Stimulated activated CD8-positive, alpha-beta memory T cell treated with anti-CD3 and anti-CD28 coated beads, Interleukin-15, amount 100 ng/mL, for 48 hours (primary cell): Measurements from ENCODE around the gene GAN.

Experiments
- DNase-seq, 2 donors: peaks; one replicate each; pipeline ENCODE4 v3.0.0-alpha.2; 2020; ENCODE audit warnings: low read depth in 2 of 2

The GAN gene

GRCh38 chr16:81357711-81358260 lies 43.0 kb downstream of the GAN start:
- no peak for DNase-seq

- DNase-seq = no peak
Measured at GRCh38 chr16:81358860-81359259, 44.1 kb downstream of the GAN start.

GRCh38 chr16:81360135-81360534 lies 45.4 kb downstream of the GAN start:
- no peak for DNase-seq

- DNase-seq = no peak
Measured at GRCh38 chr16:81365731-81366130, 51.0 kb downstream of the GAN start.

GRCh38 chr16:81366316-81366932 lies 51.7 kb downstream of the GAN start:
- DNase-seq = no peak

GRCh38 chr16:81367821-81368220 lies 53.1 kb downstream of the GAN start:
- DNase-seq = no peak

GRCh38 chr16:81369888-81370504 lies 55.2 kb downstream of the GAN start:
- no peak for DNase-seq

GRCh38 chr16:81371106-81371505 lies 56.3 kb downstream of the GAN start:
- DNase-seq = no peak

GRCh38 chr16:81374550-81374949 lies 59.8 kb downstream of the GAN start:
- DNase-seq = no peak

- peak in 1 of 2 donors; percentile 25 for DNase-seq
Measured at GRCh38 chr16:81376880-81377279, 62.1 kb downstream of the GAN start.

- DNase-seq = no peak
Measured at GRCh38 chr16:81378049-81378448, 63.3 kb downstream of the GAN start.

GRCh38 chr16:81380932-81381331 lies 66.2 kb downstream of the GAN start:
- no peak for DNase-seq

- DNase-seq = no peak
Measured at GRCh38 chr16:81384006-81384405, 69.2 kb downstream of the GAN start.

- no peak for DNase-seq
Measured at GRCh38 chr16:81385031-81385756, 70.4 kb downstream of the GAN start.

- DNase-seq = no peak
Measured at GRCh38 chr16:81388357-81388756, 73.6 kb downstream of the GAN start.

- DNase-seq = no peak
Measured at GRCh38 chr16:81390840-81391239, 76.1 kb downstream of the GAN start.

- no peak for DNase-seq
Measured at GRCh38 chr16:81392011-81392410, 77.2 kb downstream of the GAN start.

- no peak for DNase-seq
Measured at GRCh38 chr16:81394416-81394815, 79.7 kb downstream of the GAN start.

- DNase-seq = no peak
Measured at GRCh38 chr16:81394966-81395655, 80.3 kb downstream of the GAN start.

GRCh38 chr16:81397058-81397878 lies 82.5 kb downstream of the GAN start:
- no peak for DNase-seq

- DNase-seq = no peak
Measured at GRCh38 chr16:81397879-81398520, 83.2 kb downstream of the GAN start.
